Esophagus squamous epithelium (tissue), 5 donors: ENCODE data around the gene NPTX1. TPM values are rescaled to one million over a fixed set of nuclear protein-coding genes. Genes with fewer than 3 reads are reported as not detected.

Experiments used
- DNase-seq: peaks from one replicate; lab custom pipeline; 2025; lab: John Stamatoyannopoulos, UW
- H3K27ac ChIP-seq, 4 donors: fragments of 200-600 bp; sonication (generic); one replicate each; pipeline ENCODE4 v1.5.1; 2016 to 2019; ENCODE audit warnings: mild to moderate bottlenecking in 1 of 4
- H3K27me3 ChIP-seq, 4 donors: fragments of 200-600 bp; sonication (generic); 1 replicate in 3 of 4; 2 replicates in 1 of 4; pipeline versions ENCODE4 v1.5.1 to v1.6.0; 2017 to 2021; ENCODE audit warnings: antibody characterized with exemption in 1 of 4
- H3K36me3 ChIP-seq, 3 donors: fragments of 200-600 bp; sonication (generic); one replicate each; pipeline ENCODE4 v1.5.1; 2016 to 2019
- H3K4me1 ChIP-seq, 3 donors: fragments of 200-600 bp; sonication (generic); one replicate each; pipeline ENCODE4 v1.5.1; 2017 to 2019
- H3K4me3 ChIP-seq, 4 donors: fragments of 200-600 bp; sonication (generic); 1 replicate in 3 of 4; 2 replicates in 1 of 4; pipeline ENCODE4 v1.5.1; 2016 to 2019; ENCODE audit warnings: mild to moderate bottlenecking in 2 of 4, moderate library complexity in 1 of 4
- H3K9me3 ChIP-seq, 3 donors: fragments of 200-600 bp; sonication (generic); one replicate each; pipeline ENCODE4 v1.5.1; 2016 to 2019
- CTCF ChIP-seq, 6 experiments: fragments of 450-650 bp in 4 of 6; fragments of 200-600 bp in 2 of 6; sonication (generic) in 2 of 6; IDR thresholded peaks; one replicate each; pipeline ENCODE4 v1.5.1; 2016 to 2019; ENCODE audit warnings: antibody characterized with exemption in 6 of 6, mild to moderate bottlenecking in 4 of 6, moderate library complexity in 4 of 6
- POLR2A ChIP-seq, 4 donors: fragments of 450-650 bp; IDR thresholded peaks; one replicate each; pipeline ENCODE4 v1.6.1; 2017; ENCODE audit warnings: antibody characterized with exemption in 4 of 4, mild to moderate bottlenecking in 4 of 4, moderate library complexity in 3 of 4
- WGBS, 2 donors: methylation state at CpG; one replicate each; pipeline ENCODE4 v1.1.5; 2018; 5-methylcytosine and 5-hydroxymethylcytosine counted together
- intact Hi-C: fragments of 100-400 bp; cut with DNase I; formaldehyde crosslinking; loops from one replicate; pipeline ENCODE4 v1.15.0; 2022
- total RNA-seq, 4 donors: library from RNA; depleted of rRNA; stranded (reverse); fragments of >200 nt; gene quantifications; one replicate each; pipeline ENCODE4 v1.1.0, GENCODE V29; 2016
- donor health status: DM: yes; HTN: yes; CAD: no.

Gene NPTX1
- total RNA-seq, 4 donors from 2014 or later, result under 0.01 to 0.15 TPM; not detected in 2

- H3K36me3 ChIP-seq, result no peaks in the 10 kb centered on the region
- intact Hi-C loops, result no loop called here
- no peak for TF ChIP-seq CTCF (IDR thresholded peaks at IDR 0.05)
- no peak for DNase-seq
- H3K4me3 ChIP-seq, result no peak overlapping the region
- H3K27me3 ChIP-seq, result peaks cover 0 to 86% (median 0%) of the 10 kb centered on the region in 4 donors
- H3K9me3 ChIP-seq, result no peaks in the 10 kb centered on the region
- 43 to 79% methylated on average over 3 to 6 of the region's 11 CpGs for WGBS, 2 donors
- no peak overlapping the region for H3K27ac ChIP-seq
- H3K4me1 ChIP-seq, result peaks cover 0 to 8% (median 0%) of the 10 kb centered on the region in 3 donors
Measured at GRCh38 chr17:80498920-80499410, 22.6 kb upstream of the NPTX1 start.

- Histone ChIP-seq H3K36me3 (no peaks in the 10 kb centered on the region), H3K4me3 (peak overlapping the region in 1 of 4 donors; percentile 32), H3K27ac (no peak overlapping the region), H3K9me3 (no peaks in the 10 kb centered on the region), H3K4me1 (peaks cover 0 to 8% (median 0%) of the 10 kb centered on the region in 3 donors), H3K27me3 (peaks cover 0 to 88% (median 0%) of the 10 kb centered on the region in 4 donors)
- TF ChIP-seq CTCF (IDR thresholded peaks at IDR 0.05) (no peak), POLR2A (IDR thresholded peaks at IDR 0.05) (no peak)
- no peak for DNase-seq
- intact Hi-C loops, result no loop called here
- 13 to 46% methylated on average over 17 to 19 of the region's 30 CpGs for WGBS, 2 donors
Measured at GRCh38 chr17:80498242-80498919, 22.0 kb upstream of the NPTX1 start.

GRCh38 chr17:80497726-80498241, 21.4 kb upstream of the NPTX1 start:
- H3K9me3 ChIP-seq, result no peaks in the 10 kb centered on the region
- H3K4me1 ChIP-seq, result peaks cover 0 to 14% (median 0%) of the 10 kb centered on the region in 3 donors
- intact Hi-C loops, result no loop called here
- DNase-seq, result no peak
- H3K36me3 ChIP-seq, result no peaks in the 10 kb centered on the region
- H3K27ac ChIP-seq, result no peak overlapping the region
- no peak overlapping the region for H3K4me3 ChIP-seq
- peaks cover 0 to 88% (median 0%) of the 10 kb centered on the region in 4 donors for H3K27me3 ChIP-seq
- TF ChIP-seq POLR2A (IDR thresholded peaks at IDR 0.05), result no peak
- no peak for TF ChIP-seq CTCF (IDR thresholded peaks at IDR 0.05)
- 71 to 79% methylated on average over 8 to 10 of the region's 10 CpGs for WGBS, 2 donors

- intact Hi-C loops, result no loop called here
- Histone ChIP-seq H3K4me3 (no peak overlapping the region), H3K9me3 (no peaks in the 10 kb centered on the region), H3K36me3 (no peaks in the 10 kb centered on the region), H3K4me1 (peaks cover 0 to 7% (median 0%) of the 10 kb centered on the region in 3 donors), H3K27me3 (peaks cover 0 to 82% (median 0%) of the 10 kb centered on the region in 4 donors), H3K27ac (no peak overlapping the region)
- whole genome bisulfite sequencing, 2 donors, result 63% methylated on average over 4 of the region's 7 CpGs; no CpG with 5 or more reads in 1 of the 2 donors
- TF ChIP-seq CTCF (IDR thresholded peaks at IDR 0.05) (no peak), POLR2A (IDR thresholded peaks at IDR 0.05) (no peak)
- no peak for DNase-seq
Measured at GRCh38 chr17:80494547-80494946, 18.1 kb upstream of the NPTX1 start.
